Smooth muscle cell of the brain vasculature (primary cell): ENCODE measurements around the gene HEXIM1.

ENCODE experiments used
- DNase-seq: peaks from one replicate; pipeline ENCODE4 v3.0.0-alpha.2; 2012; ENCODE audit warnings: low read depth, low spot score

The HEXIM1 gene

DNA sequence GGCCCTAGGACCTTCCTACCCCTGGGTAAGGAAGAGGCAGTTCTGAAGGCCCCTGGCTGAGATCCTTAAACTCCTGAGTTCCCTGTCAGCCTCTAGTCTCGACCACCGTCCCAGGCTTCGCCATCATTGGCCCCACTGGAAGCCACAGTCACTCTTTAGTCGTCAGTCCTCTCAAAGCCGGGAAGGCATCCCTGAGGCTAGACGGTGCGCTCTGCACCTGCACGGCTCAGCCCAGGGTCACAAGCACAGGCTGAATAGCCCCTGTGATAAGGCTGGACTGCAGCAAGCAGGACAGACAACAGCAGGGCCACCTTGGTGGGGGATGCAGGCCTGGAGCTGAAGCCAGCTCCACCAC lies 3.3 kb upstream of the HEXIM1 start:
- DNase-seq, result no peak

DNA sequence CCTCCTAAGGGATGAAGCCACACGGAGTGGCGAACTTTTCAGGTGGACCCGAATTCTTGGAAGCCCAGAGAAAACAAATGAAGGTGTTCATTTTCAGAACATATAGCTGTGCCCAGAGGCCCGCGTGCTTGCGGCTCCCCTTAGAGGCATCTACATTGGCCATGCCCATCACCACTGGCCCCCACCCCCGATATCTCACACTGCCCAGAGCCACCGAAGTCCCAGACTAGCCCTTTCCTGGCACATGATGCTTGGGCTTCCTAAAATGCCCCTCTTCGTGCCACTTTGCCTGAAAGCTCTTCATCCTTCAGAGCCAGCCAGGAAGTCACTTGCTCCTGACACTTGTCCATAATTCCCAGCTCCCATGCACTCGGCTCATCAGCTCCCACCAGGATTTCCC lies 2.1 kb upstream of the HEXIM1 start:
- no peak for DNase-seq

DNA sequence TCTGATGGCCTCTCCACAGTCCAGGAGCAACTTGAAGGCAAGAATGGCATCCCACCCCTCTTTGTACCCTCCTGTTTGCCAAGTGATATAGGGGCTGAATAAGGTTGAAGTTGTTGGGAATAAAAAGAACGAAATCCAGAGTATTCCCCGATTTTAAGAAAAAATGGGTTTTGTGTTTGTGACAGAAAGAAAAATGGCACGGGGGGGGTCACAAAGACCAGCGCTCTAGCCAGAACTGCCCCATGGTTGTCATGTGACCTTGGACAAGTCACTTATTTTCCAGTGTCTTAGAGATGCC lies 1.7 kb upstream of the HEXIM1 start:
- DNase-seq, result no peak

DNA sequence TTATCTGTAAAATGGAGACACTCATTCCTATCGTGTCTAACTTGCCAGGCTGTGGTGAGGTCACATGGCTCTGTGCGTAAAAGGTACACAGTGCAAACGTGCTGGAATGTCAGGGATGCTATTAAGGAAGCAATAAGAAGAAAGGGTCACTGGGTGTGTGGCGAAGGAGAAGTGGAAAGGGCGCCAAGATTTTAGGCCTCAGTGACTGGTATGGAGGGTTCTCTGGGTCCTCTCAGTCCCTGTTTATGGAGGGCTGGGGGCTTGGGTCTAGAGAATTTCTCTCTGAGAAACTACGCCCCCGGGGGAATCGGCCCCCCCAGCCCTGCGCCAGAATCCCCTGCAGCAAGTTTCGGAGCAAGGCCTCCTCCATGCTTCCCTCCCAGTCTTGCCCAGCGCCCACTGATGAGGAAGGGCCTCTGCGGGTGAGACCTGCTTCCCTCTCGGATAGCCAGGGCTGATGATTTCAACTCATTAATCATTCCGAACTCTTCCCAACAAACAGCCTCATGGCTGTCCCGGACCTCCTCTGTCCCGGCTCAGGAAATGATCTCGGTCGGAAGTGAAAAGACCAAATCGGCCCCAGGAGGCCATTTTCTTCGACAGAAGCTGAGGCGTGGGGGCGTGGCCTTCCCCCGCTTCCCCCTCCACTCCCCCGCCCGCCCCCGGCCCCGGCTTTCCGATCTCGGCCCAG lies 1.2 kb upstream of the HEXIM1 start:
- DNase-seq, result no peak

DNA sequence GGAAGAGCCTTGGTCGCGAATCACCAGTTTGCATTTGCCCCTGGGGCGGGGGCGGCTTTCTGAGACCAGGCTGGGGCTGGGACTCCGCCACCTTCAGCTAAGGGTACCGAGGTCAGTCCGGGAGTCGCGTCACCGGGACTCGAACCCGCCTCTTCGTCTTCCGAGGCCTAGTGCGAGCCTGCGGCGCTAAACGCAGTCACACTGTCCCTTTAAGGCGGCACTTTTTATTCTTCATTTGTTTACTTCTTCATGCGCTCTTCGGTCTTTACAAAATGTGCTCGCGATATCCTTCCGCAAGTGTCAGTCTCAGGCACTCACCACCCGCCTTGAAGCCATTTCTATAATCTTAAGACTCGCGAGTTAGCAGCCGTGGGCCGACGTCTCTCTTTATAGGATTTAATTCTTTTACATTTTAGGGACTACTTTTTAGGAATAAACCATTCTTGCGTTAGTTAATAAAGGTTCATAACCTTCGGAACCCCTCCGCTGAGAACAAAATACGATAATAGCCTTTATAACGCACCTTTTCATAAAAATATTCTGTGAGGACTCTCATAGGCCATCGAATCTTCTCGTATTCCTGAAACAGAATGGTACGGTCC lies 593 bp upstream of the HEXIM1 start:
- no peak for DNase-seq

DNA sequence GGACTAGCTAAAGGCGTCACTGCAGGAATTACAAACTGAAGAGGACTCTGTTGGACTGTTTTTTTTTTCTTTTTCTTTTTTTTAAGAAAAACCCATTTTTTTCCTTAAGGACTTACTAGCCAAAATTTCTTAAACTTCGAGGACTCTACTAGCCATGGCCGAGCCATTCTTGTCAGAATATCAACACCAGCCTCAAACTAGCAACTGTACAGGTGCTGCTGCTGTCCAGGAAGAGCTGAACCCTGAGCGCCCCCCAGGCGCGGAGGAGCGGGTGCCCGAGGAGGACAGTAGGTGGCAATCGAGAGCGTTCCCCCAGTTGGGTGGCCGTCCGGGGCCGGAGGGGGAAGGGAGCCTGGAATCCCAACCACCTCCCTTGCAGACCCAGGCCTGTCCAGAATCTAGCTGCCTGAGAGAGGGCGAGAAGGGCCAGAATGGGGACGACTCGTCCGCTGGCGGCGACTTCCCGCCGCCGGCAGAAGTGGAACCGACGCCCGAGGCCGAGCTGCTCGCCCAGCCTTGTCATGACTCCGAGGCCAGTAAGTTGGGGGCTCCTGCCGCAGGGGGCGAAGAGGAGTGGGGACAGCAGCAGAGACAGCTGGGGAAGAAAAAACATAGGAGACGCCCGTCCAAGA lies 878 bp downstream of the HEXIM1 start:
- no peak for DNase-seq

DNA sequence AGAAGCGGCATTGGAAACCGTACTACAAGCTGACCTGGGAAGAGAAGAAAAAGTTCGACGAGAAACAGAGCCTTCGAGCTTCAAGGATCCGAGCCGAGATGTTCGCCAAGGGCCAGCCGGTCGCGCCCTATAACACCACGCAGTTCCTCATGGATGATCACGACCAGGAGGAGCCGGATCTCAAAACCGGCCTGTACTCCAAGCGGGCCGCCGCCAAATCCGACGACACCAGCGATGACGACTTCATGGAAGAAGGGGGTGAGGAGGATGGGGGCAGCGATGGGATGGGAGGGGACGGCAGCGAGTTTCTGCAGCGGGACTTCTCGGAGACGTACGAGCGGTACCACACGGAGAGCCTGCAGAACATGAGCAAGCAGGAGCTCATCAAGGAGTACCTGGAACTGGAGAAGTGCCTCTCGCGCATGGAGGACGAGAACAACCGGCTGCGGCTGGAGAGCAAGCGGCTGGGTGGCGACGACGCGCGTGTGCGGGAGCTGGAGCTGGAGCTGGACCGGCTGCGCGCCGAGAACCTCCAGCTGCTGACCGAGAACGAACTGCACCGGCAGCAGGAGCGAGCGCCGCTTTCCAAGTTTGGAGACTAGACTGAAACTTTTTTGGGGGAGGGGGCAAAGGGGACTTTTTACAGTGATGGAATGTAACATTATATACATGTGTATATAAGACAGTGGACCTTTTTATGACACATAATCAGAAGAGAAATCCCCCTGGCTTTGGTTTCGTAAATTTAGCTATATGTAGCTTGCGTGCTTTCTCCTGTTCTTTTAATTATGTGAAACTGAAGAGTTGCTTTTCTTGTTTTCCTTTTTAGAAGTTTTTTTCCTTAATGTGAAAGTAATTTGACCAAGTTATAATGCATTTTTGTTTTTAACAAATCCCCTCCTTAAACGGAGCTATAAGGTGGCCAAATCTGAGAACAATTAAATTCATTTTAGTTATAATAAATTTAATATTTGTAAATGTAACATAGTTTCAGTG lies 1.7 kb downstream of the HEXIM1 start:
- no peak for DNase-seq

DNA sequence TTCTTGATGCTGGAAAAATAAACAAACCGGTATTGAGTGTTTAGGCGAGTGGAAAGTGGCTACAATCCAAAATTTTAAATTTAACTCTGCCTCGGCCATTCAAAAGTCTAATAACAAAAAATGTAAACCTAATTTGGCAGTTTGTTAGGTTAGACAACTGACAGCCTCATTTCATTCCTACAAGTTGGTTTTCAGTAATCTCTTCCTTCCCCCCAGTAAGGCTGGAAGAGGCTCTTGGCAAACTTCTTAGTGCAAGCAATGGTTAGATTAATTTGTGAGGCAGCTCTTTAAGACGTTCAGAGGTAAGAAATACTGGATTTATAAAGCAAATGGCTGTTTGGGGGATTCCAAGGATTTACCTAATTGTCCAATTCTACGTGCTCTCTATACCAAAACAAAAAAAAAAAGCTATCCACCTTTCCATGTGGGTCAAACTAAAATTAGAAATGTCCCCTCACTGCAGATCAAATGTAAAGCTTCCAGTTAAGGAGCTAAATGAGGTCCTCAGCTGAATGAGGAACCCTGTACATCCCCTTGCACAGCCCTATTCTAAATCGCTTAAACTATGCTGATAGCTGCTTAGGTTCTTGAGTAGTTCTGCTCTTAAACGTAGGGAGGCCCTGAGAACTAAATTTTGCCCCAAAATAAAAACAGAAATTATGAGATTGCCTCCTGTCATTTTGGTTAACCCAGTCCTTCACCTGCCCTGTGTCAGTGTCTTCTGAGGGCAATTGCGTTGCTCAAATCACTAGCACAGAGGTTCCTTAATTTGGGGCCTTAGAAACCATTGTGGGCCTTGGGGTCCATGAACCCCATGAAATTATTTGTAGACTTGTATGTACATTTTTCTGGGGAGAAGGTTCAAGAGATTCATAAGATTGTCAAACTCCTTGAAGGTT lies 2.9 kb downstream of the HEXIM1 start:
- no peak for DNase-seq

DNA sequence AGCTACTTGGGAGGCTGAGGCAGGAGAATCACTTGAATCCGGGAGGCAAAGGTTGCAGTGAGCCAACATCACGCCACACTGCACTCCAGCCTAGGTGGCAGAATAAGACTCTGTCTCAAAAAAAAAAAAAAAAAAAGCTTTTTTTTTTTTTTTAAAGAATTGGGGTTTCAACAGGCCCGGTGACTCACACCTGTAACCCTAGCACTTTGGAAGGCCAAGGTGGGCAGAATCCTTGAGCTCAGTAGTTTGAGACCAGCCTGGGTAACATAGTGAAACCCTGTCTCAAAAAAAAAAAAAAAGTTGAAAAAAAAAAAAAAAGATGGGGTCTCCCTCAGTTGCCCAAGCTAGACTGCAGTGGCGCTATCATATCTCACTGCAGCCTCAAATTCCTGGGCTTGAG lies 6.8 kb downstream of the HEXIM1 start:
- DNase-seq, result no peak

DNA sequence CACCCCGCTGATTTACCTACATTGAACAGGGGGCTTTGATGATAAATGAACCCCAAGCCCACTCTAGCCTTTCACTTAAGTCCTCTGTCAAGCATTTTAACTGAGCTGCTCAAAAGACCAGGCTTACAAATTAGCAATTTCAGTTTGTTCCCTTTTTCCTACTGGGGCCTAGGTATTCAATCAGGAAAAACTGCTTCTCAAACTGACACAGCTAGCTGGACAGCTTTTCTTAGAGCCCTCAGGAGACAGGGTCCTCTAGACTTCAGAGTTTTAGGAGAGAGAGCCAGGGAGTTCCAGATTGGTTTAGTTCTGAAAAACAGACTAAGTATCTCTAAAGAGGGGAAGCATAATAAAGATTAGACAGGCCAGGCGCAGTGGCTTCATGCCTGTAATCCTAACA lies 7.2 kb downstream of the HEXIM1 start:
- DNase-seq, result no peak

DNA sequence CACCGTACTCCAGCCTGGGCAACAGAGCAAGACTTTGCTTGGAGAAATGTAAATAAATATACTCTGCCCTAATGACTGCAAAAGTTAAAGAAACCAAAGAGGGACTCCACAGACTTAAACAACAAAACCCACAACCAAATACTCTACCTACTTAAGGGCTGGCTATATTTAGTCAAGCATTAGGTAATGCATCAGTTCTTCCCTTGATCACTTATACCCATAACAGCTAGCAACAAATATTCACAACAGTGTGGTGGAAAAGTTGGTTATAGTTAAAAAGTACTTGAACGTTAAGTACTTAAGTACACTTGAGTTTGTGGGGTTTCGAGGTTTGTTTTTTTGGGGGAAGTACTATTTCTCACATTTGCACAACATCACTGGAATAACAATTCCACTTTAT lies 8.0 kb downstream of the HEXIM1 start:
- no peak for DNase-seq

DNA sequence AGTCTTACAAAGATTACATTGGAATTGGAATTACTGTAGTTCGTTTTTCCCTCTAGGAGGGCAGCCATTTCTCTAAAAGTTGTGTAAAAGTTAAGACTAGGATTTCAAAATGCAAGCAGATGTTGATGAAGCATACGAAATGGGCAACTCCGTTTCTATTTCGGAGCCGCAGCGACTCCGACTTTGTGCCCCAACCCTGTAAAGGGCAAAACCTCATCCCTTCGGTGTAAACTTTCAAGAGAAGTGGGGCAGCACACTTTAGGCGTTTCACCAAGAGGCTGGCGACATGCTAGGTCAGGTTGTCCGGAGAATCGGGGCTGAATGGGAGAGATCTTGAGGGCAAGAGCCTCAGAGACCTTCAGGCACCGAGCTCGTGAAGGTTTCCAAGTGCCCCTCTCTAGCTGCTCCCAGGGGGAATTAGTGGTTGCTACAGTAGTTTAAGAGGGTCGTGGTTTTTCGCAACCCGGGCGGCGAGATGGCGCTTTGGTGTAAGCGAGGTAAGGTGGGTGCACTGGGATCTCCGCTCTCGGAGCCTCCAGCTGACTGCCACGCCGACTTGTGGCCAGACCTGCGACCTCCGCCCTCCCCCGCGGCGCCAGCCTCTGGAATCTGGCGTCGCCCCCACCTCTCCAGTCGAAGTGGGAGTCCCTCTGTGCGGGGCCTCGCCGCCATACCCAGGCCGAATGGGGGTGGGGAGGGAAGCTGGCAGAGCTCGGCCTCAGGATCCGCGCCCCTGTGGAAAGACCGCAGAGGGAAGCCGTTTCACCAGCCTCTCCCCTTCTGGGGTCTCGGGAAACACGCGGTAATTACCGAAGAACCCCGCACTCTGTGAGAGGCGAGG lies 12.4 kb downstream of the HEXIM1 start:
- no peak for DNase-seq

DNA sequence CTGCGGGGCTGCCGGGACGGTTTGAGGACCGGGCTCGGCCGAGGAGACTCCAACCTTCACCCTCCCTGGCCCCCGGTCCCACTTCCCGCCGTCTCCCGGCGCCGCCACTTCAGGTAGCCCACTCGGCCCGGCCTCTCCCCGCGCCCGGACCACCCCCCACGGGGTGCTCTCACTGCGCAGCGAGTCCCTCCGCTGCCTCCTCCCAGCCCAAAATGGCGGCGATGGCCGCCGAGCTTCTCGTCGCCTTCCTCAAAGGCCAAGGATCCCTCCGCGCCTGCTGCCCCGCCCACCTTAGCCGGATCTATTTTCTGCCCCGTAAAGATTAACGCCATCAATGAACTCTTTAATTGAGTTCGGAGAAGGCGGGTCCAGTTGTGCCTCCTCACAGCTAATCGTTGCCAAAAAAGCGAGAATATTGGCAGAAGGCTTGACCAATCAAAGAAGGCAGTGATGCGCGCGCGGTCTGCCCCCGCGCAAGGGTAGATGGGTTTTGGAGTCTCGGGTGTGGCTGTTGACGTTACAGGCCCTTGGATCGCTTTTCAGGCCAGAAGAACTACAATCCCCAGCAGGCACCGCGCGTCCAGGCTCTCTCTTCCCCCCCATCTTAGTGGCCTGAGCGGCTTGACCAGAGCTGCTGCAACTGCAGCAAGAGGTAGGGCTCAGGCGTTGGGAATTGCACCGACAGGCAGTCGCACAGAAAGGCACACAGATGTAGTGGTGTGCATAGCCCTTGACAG lies 13.2 kb downstream of the HEXIM1 start, which contains the start of gene HEXIM2:
HEXIM2 (plus strand) TSS at position 588 of the 737 bp plus-strand sequence. CDS start 919 bp downstream, outside the sequence.
- peak; percentile 100 for DNase-seq

DNA sequence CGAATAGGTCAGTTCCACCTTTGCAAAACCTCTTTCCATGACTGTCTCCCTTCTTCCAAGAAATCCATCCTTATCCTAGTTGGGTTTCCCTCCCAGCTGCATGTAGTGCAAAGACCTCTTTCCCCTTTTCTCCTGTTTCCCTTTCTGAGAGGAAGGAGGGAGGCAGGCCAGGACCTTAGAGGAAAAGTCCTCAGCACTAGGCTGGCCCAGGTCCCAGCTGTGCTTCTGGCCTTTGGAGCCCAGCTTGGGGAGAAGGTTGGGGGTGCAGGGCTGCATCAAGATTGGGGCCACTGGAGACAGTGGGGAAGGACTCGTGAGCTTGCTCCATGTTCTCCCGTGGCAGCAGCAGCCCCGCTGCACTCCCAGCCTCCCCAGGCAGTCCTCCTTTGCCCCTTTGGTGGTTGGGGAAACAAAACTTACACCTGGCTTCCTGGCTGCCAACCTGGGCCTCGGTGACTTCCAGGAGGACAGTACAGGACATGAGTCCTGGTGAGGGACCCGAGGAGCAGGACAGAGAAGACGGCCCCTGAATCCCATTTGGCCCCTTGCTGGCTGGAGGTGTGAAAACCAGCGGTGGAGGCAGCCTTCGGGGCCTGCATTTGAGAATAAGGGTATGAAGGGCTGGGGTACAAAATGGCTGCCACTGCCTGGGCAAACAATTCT lies 13.9 kb downstream of the HEXIM1 start:
- no peak for DNase-seq

DNA sequence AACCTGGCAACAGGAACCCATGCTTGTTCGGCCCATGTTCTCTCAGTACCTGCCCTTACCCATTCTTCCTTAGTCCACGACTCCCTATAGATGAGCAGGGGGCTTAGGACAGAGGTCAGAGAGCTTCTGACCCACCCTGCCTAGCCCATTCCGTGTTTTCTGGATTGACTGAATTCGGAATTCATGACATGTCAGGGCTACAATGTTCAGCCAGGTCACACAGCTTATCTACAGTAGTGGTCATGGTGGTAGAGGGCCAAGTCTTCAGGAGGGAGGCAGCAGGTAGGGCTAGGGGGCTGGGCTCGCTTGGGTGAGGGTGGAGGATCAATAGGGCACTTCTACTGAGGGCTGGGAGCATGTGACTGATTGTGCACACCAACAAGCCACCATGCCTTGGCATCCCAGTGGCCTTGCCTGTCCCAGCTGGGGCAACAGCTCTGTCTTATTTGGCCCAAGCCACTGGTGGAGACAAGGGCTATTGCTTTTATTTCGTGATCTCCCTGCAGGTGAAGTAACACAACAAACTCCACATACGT lies 16.5 kb downstream of the HEXIM1 start:
- DNase-seq, result no peak

DNA sequence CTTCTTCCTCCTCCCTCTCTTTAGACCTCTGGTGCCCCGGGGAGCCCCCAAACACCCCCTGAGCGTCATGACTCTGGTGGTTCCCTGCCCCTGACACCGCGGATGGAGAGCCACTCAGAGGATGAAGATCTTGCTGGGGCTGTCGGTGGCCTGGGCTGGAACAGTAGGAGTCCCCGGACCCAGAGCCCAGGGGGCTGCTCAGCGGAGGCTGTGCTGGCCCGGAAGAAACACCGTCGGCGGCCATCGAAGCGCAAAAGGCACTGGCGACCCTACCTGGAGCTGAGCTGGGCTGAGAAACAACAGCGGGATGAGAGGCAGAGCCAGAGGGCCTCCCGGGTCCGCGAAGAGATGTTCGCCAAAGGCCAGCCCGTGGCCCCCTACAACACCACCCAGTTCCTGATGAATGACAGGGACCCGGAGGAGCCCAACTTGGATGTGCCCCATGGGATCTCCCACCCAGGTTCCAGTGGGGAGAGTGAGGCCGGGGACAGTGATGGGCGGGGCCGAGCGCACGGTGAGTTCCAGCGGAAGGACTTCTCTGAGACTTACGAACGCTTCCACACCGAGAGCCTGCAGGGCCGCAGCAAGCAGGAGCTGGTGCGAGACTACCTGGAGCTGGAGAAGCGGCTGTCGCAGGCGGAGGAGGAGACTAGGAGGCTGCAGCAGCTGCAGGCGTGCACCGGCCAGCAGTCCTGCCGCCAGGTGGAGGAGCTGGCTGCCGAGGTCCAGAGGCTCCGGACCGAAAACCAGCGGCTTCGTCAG lies 20.9 kb downstream of the HEXIM1 start:
- DNase-seq, result no peak

DNA sequence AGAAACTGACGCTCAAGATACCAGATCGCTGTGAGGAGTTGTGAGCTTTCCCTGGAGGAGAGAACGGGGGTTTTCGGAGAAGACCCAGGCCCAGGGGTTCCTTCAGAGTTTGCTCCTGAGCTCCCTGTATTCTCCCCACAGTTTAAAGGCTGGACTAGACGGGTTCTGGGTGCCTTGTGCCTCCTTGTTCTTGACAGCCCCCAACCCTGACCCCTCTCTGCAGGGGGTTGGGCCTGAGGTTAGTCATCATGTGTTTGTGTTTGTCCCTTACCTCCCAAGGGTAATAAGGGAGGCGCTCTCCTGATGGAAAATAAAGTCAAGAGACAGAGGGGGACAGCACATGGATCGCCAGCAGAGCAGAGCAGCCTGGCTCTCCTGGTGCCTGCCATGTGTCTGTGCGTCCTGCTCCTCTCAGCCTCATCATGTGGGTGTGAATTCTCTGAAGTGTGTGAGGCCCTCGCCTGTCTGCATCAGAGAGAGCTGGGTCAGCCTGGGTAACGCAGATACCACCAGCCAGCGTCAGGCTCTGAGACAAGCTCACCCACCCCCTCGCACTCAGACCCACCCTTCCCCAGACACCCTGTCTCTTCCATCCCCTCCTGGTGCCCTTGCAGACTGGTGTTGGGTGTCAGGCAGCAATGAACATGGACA lies 22.1 kb downstream of the HEXIM1 start:
- no peak for DNase-seq
